H1 (cell line): ENCODE data around the gene GRK3. TPM values are rescaled to one million over a fixed set of nuclear protein-coding genes. Genes with fewer than 3 reads are reported as not detected.

ENCODE experiments used
- CTCF ChIA-PET: fragments of 300-600 bp; sonication (Branson Sonifier 250); formaldehyde crosslinking; loops from one replicate; lab custom pipeline; 2021; ENCODE audit not compliant: partially characterized antibody; lab: Charles Lee
- POLR2A ChIA-PET: fragments of 300-600 bp; sonication (Branson Sonifier 250); formaldehyde crosslinking; loops from one replicate; lab custom pipeline; 2021; ENCODE audit warnings: inconsistent platforms; ENCODE audit not compliant: partially characterized antibody; lab: Charles Lee
- DNase-seq, 2 experiments: peaks; one replicate each; pipeline versions ENCODE4 v3.0.0 to v3.0.0-alpha.2; 2010 to 2022; ENCODE audit warnings: low spot score in 2 of 2, low read depth in 1 of 2, mixed read lengths in 1 of 2
- FAIRE-seq: peaks from 2 replicates; lab custom pipeline; 2011; peaks lifted over from hg19 to GRCh38; lab: Jason Lieb, UNC
- H2AFZ ChIP-seq: 2 replicates; pipeline ENCODE4 v1.8.1; 2012; ENCODE audit warnings: low read length, inconsistent platforms
- H2AK5ac ChIP-seq: 2 replicates; pipeline ENCODE4 v1.6.1; 2013; ENCODE audit warnings: low read depth, low read length
- H2BK120ac ChIP-seq: replicated peaks from 2 replicates; pipeline ENCODE3; 2013; ENCODE audit warnings: low read depth, low read length, inconsistent platforms
- H2BK12ac ChIP-seq: 2 replicates; pipeline ENCODE4 v1.6.1; 2013; ENCODE audit warnings: low read depth, low read length
- H2BK15ac ChIP-seq: 2 replicates; pipeline ENCODE4 v1.6.1; 2013; ENCODE audit warnings: low read length
- H2BK20ac ChIP-seq: 2 replicates; pipeline ENCODE4 v1.6.1; 2013; ENCODE audit warnings: low read length
- H2BK5ac ChIP-seq: 2 replicates; pipeline ENCODE4 v1.6.1; 2013; ENCODE audit warnings: low read depth, low read length
- H3K14ac ChIP-seq: 2 replicates; pipeline ENCODE4 v1.6.1; 2013; ENCODE audit warnings: inconsistent platforms; ENCODE audit not compliant: insufficient read length
- H3K18ac ChIP-seq: 2 replicates; pipeline ENCODE4 v1.6.1; 2013; ENCODE audit warnings: low read length; ENCODE audit errors: extremely low read depth
- H3K23ac ChIP-seq: 2 replicates; pipeline ENCODE4 v1.6.1; 2013; ENCODE audit warnings: inconsistent platforms; ENCODE audit not compliant: insufficient read length
- H3K23me2 ChIP-seq: 2 replicates; pipeline ENCODE4 v1.6.1; 2013; ENCODE audit warnings: low read depth, low read length
- H3K27ac ChIP-seq: 2 replicates; pipeline ENCODE4 v1.6.1; 2011; ENCODE audit warnings: low read depth, low read length, inconsistent platforms
- H3K27me3 ChIP-seq, 4 experiments: replicated peaks in 1 of 4; 1 replicate in 1 of 4; 2 replicates in 3 of 4; pipeline versions ENCODE4 v1.6.1 to v1.8.1; 2011 to 2013; ENCODE audit warnings: low read length in 3 of 4, mild to moderate bottlenecking in 3 of 4, inconsistent platforms in 2 of 4, mixed read lengths in 2 of 4, moderate library complexity in 1 of 4; ENCODE audit not compliant: control insufficient read depth in 3 of 4, insufficient read depth in 3 of 4; ENCODE audit errors: extremely low read depth in 1 of 4
- H3K36me3 ChIP-seq, 4 experiments: 2 replicates each; pipeline versions ENCODE4 v1.6.1 to v1.8.1; 2011 to 2013; ENCODE audit warnings: mild to moderate bottlenecking in 4 of 4, low read length in 3 of 4, moderate library complexity in 2 of 4, control low read depth in 1 of 4, inconsistent platforms in 1 of 4; ENCODE audit not compliant: insufficient read depth in 4 of 4, control insufficient read depth in 2 of 4
- H3K4ac ChIP-seq: replicated peaks from 2 replicates; pipeline ENCODE3; 2013; ENCODE audit warnings: low read length, low read depth, mixed read lengths, inconsistent platforms; ENCODE audit not compliant: insufficient read length
- H3K4me1 ChIP-seq, 4 experiments: replicated peaks in 1 of 4; 1 replicate in 1 of 4; 2 replicates in 3 of 4; pipeline versions ENCODE4 v1.6.1 to v1.8.1; 2011 to 2013; ENCODE audit warnings: low read length in 3 of 4, inconsistent platforms in 2 of 4, mixed read lengths in 1 of 4; ENCODE audit not compliant: insufficient read depth in 4 of 4, control insufficient read depth in 3 of 4
- H3K4me2 ChIP-seq, 2 experiments: 2 replicates each; pipeline versions ENCODE4 v1.6.1 to v1.8.1; 2011 to 2013; ENCODE audit warnings: low read depth in 2 of 2, low read length in 2 of 2, control low read depth in 1 of 2, inconsistent platforms in 1 of 2, mild to moderate bottlenecking in 1 of 2; ENCODE audit not compliant: insufficient read depth in 1 of 2
- H3K4me3 ChIP-seq, 4 experiments: fragments of 200-600, 300-600 bp in 1 of 4; sonication (generic), shearing (Covaris generic), sonication (Bioruptor Twin) in 1 of 4; 2 replicates each; pipeline versions ENCODE4 v1.5.1 to v1.8.1; 2011 to 2016; ENCODE audit warnings: low read length in 4 of 4, low read depth in 3 of 4, control low read depth in 2 of 4, inconsistent platforms in 2 of 4, mild to moderate bottlenecking in 2 of 4, mixed read lengths in 1 of 4, moderate library complexity in 1 of 4; ENCODE audit not compliant: insufficient read depth in 2 of 4; ENCODE audit errors: extremely low read depth in 1 of 4
- H3K56ac ChIP-seq: replicated peaks from 2 replicates; pipeline ENCODE3; 2013; ENCODE audit warnings: low read depth, mild to moderate bottlenecking, mixed read lengths, low read length, inconsistent platforms; ENCODE audit not compliant: insufficient read length
- H3K79me1 ChIP-seq: 2 replicates; pipeline ENCODE4 v1.6.1; 2013; ENCODE audit warnings: low read depth, low read length, control low read depth
- H3K79me2 ChIP-seq, 2 experiments: 2 replicates each; pipeline versions ENCODE4 v1.6.1 to v1.8.1; 2012 to 2013; ENCODE audit warnings: low read length in 2 of 2, mild to moderate bottlenecking in 2 of 2, inconsistent platforms in 1 of 2; ENCODE audit not compliant: insufficient read depth in 2 of 2, control insufficient read depth in 1 of 2
- H3K9ac ChIP-seq, 4 experiments: replicated peaks in 1 of 4; 1 replicate in 1 of 4; 2 replicates in 3 of 4; pipeline versions ENCODE4 v1.6.1 to v1.8.1; 2011 to 2013; ENCODE audit warnings: low read depth in 3 of 4, low read length in 3 of 4, control low read depth in 2 of 4, mild to moderate bottlenecking in 2 of 4, moderate library complexity in 2 of 4, inconsistent platforms in 1 of 4; ENCODE audit errors: extremely low read depth in 1 of 4
- H3K9me3 ChIP-seq, 2 experiments: 2 replicates each; pipeline versions ENCODE4 v1.6.1 to v1.8.1; 2012 to 2013; ENCODE audit warnings: mild to moderate bottlenecking in 2 of 2, moderate library complexity in 2 of 2, control low read depth in 1 of 2, inconsistent platforms in 1 of 2, low read depth in 1 of 2, low read length in 1 of 2, mixed read lengths in 1 of 2; ENCODE audit not compliant: insufficient read depth in 2 of 2
- H4K20me1 ChIP-seq, 2 experiments: replicated peaks in 1 of 2; 2 replicates each; pipeline versions ENCODE3 to v1.8.1; 2011 to 2013; ENCODE audit warnings: inconsistent platforms in 2 of 2, low read length in 2 of 2, mild to moderate bottlenecking in 1 of 2; ENCODE audit not compliant: insufficient read depth in 2 of 2, control insufficient read depth in 1 of 2
- H4K5ac ChIP-seq: 2 replicates; pipeline ENCODE4 v1.6.1; 2013; ENCODE audit warnings: low read length, low read depth, mixed read lengths, inconsistent platforms; ENCODE audit not compliant: insufficient read length
- H4K8ac ChIP-seq: 2 replicates; pipeline ENCODE4 v1.8.0; 2013; ENCODE audit warnings: mild to moderate bottlenecking, moderate library complexity, low read length, inconsistent platforms; ENCODE audit not compliant: insufficient read depth; ENCODE audit errors: extremely low read depth
- H4K91ac ChIP-seq: replicated peaks from 2 replicates; pipeline ENCODE3; 2013; ENCODE audit warnings: low read length, mixed read lengths, inconsistent platforms; ENCODE audit not compliant: insufficient read length
- ASH2L ChIP-seq: fragments of 200-600, 300-600 bp; sonication (generic); IDR thresholded peaks from one replicate; pipeline ENCODE4 v1.7.1; 2017; ENCODE audit warnings: low read length
- CHD1 ChIP-seq: IDR thresholded peaks from 2 replicates; pipeline ENCODE4 v1.6.1; 2012; ENCODE audit warnings: low read depth, low read length, improper control_type of control experiment
- CHD2 ChIP-seq: IDR thresholded peaks from 2 replicates; pipeline ENCODE4 v1.6.1; 2012; ENCODE audit warnings: low read length, improper control_type of control experiment
- MAFK ChIP-seq: IDR thresholded peaks from 2 replicates; pipeline ENCODE4 v1.6.1; 2012; ENCODE audit warnings: low read depth, mild to moderate bottlenecking, improper control_type of control experiment, low read length
- NANOG ChIP-seq: IDR thresholded peaks from 2 replicates; pipeline ENCODE4 v1.6.1; 2011; ENCODE audit warnings: low read length, low read depth, mild to moderate bottlenecking, inconsistent platforms; ENCODE audit not compliant: insufficient read depth, poor library complexity, severe bottlenecking
- POLR2A ChIP-seq, 2 experiments: IDR thresholded peaks; 1 replicate in 1 of 2; 2 replicates in 1 of 2; pipeline ENCODE4 v1.6.1; 2011; ENCODE audit warnings: low read depth in 2 of 2, low read length in 2 of 2, mild to moderate bottlenecking in 2 of 2; ENCODE audit errors: control extremely low read depth in 1 of 2
- SIN3A ChIP-seq, 2 experiments: IDR thresholded peaks in 1 of 2; conservative IDR thresholded peaks in 1 of 2; 2 replicates each; pipeline ENCODE4 v1.6.1; 2011 to 2012; ENCODE audit warnings: low read length in 2 of 2, improper control_type of control experiment in 1 of 2, low read depth in 1 of 2, mild to moderate bottlenecking in 1 of 2
- SIRT6 ChIP-seq: IDR thresholded peaks from one replicate; pipeline ENCODE4 v1.7.1; 2012; ENCODE audit warnings: low read length, inconsistent platforms
- TEAD4 ChIP-seq: IDR thresholded peaks from 2 replicates; pipeline ENCODE4 v1.6.1; 2012; ENCODE audit warnings: low read depth, low read length, inconsistent platforms, mixed read lengths
- WGBS, 2 experiments: shearing (Covaris generic) in 1 of 2; methylation state at CpG; one replicate each; pipeline versions ENCODE4 v1.1.6 to v1.1.7; 2013 to 2015; ENCODE audit warnings: low lambda C conversion rate in 2 of 2, mixed read lengths in 2 of 2, inconsistent platforms in 1 of 2, low coverage in 1 of 2, missing lambda C conversion rate in 1 of 2; ENCODE audit not compliant: insufficient replicate concordance in 2 of 2, insufficient coverage in 1 of 2, insufficient read length in 1 of 2; ENCODE audit errors: extremely low coverage in 1 of 2, missing lambda C conversion rate in 1 of 2; 5-methylcytosine and 5-hydroxymethylcytosine counted together
- polyA plus RNA-seq, 7 experiments: library from polyadenylated mRNA; depleted of rRNA in 3 of 7; stranded (reverse) in 5 of 7; unstranded in 2 of 7; fragments of >200 nt in 5 of 7; fragments of 200-250 nt in 2 of 7; gene quantifications; 1 replicate in 5 of 7; 2 replicates in 1 of 7; 4 replicates in 1 of 7; pipeline versions ENCODE4 v1.2.1 to v1.2.3, GENCODE V29; 2011 to 2013; ENCODE audit warnings: missing spikeins in 2 of 7, mixed read lengths in 2 of 7
- total RNA-seq: library from RNA; stranded (reverse); fragmentation: NEBNext Ultra II Directional; extraction: Animal tissue kit (Norgen Biotek cat#: 25700); gene quantifications from 2 replicates; pipeline ENCODE4 v1.2.1, GENCODE V29; 2021
- TF ChIP-seq, protein P1 (sequence below): IDR thresholded peaks from 2 replicates; pipeline ENCODE4 v1.6.1; 2012; ENCODE audit warnings: low read length, inconsistent platforms

Gene GRK3
- total and polyA plus RNA-seq, 2 of the 8 experiments (the other 6 are each of a cell fraction or from before 2014, with no cell fraction given): 7.5 to 35.3 TPM

DNA sequence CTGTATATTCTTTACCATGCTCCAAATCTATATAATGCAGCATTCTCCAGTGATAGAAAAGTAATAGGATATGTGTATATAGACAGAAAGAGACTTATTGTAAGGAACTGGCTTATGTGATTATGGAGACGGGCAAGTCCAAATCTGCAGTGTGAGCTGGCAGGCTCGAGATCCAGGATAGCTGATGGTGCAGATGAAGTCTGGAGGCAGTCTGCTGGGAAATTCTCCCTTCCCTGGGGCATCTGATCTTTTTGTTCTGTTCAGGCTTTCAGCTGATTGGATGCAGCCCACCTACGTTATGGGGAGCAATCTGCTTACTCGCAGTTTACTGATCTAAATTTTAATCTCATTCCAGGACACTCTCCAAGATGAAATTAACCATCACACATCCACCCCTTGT lies 73.2 kb downstream of the GRK3 start:
- DNase-seq (no peak), FAIRE-seq (no peak)
- Histone ChIP-seq H2BK12ac (no peak overlapping the region), H3K4me3 (no peak overlapping the region), H2BK5ac (no peak overlapping the region), H4K8ac (no peak overlapping the region), H3K36me3 (peaks cover 0 to 6% (median 0%) of the 10 kb centered on the region in 4 experiments; a peak in 4 of 8 replicates), H3K27ac (no peak overlapping the region), H3K9me3 (peaks cover 4 to 8% of the 10 kb centered on the region in 2 experiments; a peak in 2 of 4 replicates), H3K79me2 (peaks cover 0 to 29% of the 10 kb centered on the region in 2 experiments; a peak in 3 of 4 replicates), H3K9ac (no peak overlapping the region), H2AK5ac (no peak overlapping the region), H2BK20ac (no peak overlapping the region), H4K91ac (no peak overlapping the region), H3K79me1 (no peaks in the 10 kb centered on the region), H3K14ac (no peak overlapping the region), H2BK15ac (no peak overlapping the region), H3K4me1 (no peaks in the 10 kb centered on the region; a peak in 1 of 7 replicates), H2BK120ac (no peak overlapping the region), H3K23me2 (no peaks in the 10 kb centered on the region), H3K56ac (no peak overlapping the region), H3K23ac (no peak overlapping the region), H2AFZ (no peak overlapping the region), H3K4me2 (no peak overlapping the region), H3K4ac (no peak overlapping the region), H3K18ac (no peak overlapping the region), H4K5ac (no peak overlapping the region), H3K27me3 (no peaks in the 10 kb centered on the region), H4K20me1 (no peaks in the 10 kb centered on the region)
- TF ChIP-seq CHD1 (no peak), POLR2A (IDR thresholded peaks at IDR 0.05; ENCODE audit: control extremely low read depth in 1 of 2, low read depth in 2 of 2, low read length in 2 of 2) (no peak), SIN3A (conservative IDR thresholded peaks at IDR 0.05 in 1 of 2, IDR thresholded peaks at IDR 0.05 in 1 of 2; ENCODE audit: low read depth in 1 of 2, low read length in 2 of 2) (no peak), CHD2 (no peak), MAFK (no peak), NANOG (no peak), ASH2L (no peak), TEAD4 (no peak), SIRT6 (no peak)
- TF ChIP-seq, protein P1, sequence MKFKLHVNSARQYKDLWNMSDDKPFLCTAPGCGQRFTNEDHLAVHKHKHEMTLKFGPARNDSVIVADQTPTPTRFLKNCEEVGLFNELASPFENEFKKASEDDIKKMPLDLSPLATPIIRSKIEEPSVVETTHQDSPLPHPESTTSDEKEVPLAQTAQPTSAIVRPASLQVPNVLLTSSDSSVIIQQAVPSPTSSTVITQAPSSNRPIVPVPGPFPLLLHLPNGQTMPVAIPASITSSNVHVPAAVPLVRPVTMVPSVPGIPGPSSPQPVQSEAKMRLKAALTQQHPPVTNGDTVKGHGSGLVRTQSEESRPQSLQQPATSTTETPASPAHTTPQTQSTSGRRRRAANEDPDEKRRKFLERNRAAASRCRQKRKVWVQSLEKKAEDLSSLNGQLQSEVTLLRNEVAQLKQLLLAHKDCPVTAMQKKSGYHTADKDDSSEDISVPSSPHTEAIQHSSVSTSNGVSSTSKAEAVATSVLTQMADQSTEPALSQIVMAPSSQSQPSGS: no peak
- ChIA-PET POLR2A (no interaction called here), CTCF (no interaction called here)
- 80% methylated on average over 4 of the region's 4 CpGs; no CpG with 5 or more reads in 1 of the 2 experiments for WGBS, 2 experiments
